Stimulated activated CD4-positive, alpha-beta T cell treated with anti-CD3 and anti-CD28 coated beads, Interleukin-4, amount 100 ng/mL, for 24 hours (primary cell): ENCODE results near the gene RAB24.

Experiments used
- DNase-seq: peaks from one replicate; pipeline ENCODE4 v3.0.0-alpha.2; 2020

RAB24 gene

DNA sequence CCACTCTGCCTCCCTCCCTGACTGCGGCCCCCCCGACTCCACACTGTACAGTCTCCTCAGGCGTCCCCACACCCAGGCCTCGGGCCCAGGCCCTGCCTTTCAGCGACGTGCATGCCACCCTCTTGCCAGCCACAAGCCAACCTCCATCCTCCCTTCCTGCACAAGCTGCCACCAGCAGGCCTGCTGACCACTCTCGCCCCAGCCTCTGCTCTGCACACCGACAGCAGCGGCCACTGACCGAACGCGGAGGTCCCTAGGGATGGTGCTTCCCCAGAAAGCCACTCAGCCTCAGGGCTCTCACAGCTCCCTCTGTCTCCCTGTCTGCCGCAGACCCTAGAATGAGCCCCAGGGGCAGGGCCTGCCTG is 29.4 kb upstream of the RAB24 start:
- DNase-seq: no peak

DNA sequence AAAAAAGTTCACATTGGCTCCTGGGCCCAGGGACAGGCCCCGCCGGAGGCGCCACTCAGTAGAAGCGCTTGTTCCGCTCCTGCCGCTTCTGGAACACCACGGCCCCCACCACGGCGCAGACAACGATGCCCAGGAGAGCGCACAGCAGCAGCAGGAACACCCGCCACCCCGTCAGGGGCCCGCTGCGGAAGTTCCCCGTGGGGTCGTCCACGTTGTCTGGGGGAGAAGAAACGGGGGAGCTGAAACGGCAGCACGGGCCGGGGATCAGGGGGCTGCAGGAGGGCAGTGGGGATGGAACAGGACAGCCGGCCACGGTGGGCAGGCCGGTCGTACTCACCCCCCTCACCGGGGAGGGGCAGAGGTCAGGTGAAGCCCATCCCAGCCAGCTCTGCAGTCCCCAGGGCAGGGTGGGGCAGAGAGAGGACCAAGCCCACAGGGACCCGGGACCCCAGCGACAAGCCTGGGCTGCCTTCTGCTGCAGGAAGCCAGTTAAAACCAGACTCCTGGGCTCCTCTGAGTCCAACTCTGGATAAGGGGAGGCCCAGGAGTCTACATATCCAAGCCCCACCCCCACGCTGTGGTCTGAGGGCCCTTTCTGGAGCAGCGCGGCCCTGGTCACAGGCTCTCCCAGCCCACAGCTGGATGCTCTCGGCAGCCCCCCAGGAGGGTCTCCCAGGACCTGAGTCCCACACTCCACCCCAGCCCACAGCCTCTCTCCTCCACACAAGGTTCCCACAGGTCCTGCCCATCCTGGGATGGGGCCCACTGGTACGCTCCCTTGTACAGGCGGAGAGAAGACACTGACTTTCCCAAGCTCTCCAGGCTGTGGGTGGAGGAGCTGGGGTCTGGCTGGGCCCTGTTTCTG is 28.7 kb upstream of the RAB24 start:
- DNase-seq: no peak

DNA sequence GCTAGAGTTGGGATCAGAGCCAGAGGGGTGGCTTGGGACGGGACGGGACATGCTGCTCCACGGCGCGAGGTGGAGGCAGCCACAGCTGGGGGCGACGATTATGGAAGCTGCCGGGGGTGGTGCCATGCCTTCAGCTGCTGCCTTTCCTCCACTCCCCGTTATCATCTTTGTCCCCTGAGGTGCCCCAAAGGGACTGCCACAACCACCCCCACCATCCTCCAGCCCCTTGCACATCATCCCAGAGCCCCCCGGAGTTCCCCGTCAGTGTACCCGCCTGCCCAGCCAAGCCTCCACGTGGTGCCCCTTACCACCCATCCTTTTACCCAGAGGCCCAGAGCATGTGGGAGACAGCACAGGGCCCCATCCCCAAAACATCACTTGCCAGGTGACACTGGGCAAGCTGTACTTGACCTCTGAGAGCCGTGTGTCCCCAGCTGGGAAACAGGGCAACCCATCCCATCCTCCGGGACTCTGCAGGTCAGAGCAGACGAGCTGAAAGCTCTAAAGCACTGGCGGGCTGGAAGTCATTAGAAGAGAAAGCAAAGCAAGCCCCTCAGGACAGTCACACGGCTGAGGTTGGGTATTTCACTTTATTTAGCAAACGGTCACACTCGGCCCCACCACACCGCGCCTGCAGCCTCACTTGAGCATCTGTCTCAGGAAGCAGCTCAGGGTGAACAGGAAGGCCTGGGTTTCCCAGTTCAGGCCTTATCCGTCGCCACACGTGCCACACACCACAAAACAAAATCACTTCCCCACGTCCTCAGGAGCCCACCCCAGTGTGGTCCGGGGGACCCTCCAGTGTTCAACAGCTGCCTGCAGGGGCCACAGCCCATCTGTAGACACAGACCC is 27.7 kb upstream of the RAB24 start:
- DNase-seq: no peak

DNA sequence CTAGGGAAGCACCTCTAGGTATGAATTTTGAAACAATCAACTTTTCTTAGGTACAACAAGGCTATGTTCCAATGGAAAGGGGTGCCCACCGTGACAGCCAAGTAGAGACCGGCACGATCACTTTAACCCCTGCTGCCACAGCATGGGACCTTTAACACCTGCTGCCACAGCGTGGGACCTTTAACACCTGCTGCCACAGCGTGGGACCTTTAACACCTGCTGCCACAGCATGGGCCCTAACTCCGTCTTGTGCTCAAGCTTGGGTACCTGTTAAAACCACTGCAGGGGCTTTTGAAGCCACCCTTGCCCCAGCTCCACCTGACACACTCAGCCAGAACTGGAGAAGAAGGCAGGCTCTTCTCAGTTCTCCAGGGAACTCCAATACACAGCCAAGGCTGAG is 26.4 kb upstream of the RAB24 start:
- no peak for DNase-seq

GRCh38 chr5:177328545-177329231 is 25.2 kb upstream of the RAB24 start:
- DNase-seq: no peak

- DNase-seq: no peak
Measured at GRCh38 chr5:177327539-177328522, 24.3 kb upstream of the RAB24 start.

GRCh38 chr5:177325868-177326381 is 22.4 kb upstream of the RAB24 start:
- no peak for DNase-seq

DNA sequence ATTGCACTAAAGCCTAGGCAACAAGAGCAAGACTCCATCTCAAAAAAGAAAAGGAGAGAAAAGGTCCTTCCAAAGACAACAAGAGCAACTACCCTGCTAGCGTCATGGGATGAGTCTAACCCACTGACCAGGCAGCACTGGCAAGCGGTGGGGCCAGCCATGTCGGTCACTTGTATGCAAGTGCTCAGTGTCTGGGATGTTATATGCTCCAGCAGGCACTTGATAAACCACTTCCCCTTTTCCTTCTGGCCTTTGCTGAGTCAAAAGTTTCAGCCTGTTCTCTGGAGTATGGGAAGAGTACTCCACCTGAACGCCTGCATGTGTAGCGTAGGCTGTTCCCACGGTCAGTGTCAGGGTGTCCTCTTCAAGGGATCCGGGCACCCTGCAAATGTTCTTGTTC is 17.4 kb upstream of the RAB24 start:
- DNase-seq: no peak

DNA sequence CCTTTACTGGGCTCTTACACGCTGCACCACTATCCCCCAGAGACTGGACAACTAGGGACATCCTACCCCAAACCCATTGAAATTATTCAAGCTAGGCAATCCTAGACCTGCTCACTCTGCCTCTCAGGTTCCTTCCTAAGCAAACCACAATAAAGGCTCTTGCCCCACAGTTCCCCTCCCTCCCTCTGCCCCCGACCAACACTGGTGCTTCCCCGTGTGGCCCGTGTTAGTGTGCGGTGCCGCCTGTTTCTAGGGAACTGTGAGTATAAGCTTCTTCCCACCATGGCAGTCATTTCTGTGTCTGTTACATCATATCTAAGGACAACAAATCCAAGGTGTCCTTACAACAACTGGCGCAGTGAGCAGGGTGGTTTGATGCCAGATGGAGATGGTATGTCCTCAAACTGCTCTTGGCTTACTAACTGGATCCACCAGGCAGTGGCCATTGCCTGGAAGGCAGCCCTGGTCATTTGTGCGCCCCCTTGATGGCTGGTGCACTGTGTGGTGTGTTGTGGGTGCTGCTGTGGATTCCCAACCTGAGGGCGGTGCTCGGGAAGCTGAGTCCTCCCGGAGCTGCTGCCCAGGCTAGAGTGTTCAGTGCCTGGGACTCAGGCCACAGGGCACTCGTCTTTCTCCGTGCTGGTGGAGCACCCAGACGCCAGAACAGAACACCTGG is 16.5 kb upstream of the RAB24 start:
- DNase-seq: no peak

- peak; percentile 81 for DNase-seq
Measured at GRCh38 chr5:177317959-177318377, 14.4 kb upstream of the RAB24 start.

GRCh38 chr5:177316005-177316404 is 12.5 kb upstream of the RAB24 start:
- no peak for DNase-seq

- no peak for DNase-seq
Measured at GRCh38 chr5:177315411-177315810, 11.9 kb upstream of the RAB24 start.

GRCh38 chr5:177314376-177315342 is 11.1 kb upstream of the RAB24 start:
- DNase-seq: no peak

GRCh38 chr5:177313561-177314259 is 10.2 kb upstream of the RAB24 start:
- no peak for DNase-seq

DNA sequence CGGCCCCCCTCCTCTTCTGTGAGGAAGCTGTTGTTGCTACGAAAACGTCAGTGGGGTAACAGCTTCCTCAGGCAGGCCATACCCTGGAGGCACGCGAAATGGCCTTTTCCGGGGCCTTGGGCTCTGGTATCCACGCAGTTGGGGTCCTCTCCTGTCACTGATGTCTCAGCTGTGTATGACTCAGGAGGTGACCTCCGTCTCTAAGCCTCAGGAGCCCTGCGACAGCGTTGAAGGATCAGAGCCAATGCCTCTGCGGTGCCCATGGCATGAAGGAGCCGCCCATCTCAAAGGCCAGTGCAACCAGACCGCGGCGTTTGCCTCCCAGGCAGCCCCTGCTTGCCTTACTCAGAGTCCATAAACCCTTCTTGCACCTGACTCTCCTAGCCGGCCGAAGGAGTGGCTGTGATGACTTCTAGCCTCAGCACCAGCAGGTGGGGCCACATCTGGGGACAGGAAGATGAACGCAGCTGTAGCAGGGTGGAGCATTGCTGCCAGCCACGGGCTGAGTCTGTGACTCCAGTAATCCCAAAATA is 9.2 kb upstream of the RAB24 start:
- no peak for DNase-seq

DNA sequence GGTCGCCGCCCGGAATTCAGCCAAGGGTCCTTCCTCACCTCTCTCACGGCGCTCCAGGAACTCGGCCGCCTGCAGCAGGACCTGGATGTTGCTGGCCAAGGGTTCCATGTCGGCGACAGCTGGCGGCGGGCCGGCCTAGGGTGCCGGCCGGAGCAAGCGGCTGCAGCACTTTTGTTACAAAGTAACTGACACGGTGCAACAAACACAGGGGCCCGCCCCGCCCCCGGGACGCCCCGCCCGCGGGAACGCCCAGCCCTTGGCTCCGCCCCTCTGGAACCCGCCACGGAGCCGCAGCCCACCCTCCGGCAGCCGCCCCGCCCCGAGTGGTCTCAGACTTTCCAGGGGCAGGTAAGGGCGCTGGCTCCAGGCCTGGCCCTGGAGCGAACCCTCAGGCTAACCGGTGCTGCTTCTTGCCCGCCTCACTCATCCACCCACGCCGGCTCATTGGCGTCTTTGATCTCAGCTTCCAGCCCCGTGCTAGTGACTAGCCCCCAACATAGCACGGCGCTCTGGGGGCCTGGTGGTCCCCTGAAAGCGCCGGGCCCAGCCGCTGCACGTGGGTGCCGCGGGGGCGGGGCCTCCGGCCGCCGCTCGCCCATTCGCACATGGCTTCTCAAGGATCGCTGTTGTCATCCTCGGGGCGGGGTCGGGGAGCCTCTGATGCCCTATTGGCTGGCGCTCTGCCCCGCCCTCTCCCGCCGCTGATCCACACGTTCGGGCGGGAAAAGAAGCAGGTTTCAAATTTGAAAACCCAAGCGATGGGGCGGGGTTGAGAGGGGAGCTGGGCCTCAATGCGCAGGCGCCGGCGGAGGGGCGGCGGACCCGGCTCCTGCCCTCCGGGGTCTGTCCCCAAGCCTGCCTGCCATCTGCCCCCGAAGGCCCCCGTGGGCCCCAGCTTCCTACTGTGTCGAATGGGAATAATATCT is 8.5 kb upstream of the RAB24 start, which contains the start of gene MXD3:
MXD3 (minus strand) TSS at position 176 of the 926 bp plus-strand sequence; CDS start at position 108, 68 bp downstream.
- peak; percentile 97 for DNase-seq

DNA sequence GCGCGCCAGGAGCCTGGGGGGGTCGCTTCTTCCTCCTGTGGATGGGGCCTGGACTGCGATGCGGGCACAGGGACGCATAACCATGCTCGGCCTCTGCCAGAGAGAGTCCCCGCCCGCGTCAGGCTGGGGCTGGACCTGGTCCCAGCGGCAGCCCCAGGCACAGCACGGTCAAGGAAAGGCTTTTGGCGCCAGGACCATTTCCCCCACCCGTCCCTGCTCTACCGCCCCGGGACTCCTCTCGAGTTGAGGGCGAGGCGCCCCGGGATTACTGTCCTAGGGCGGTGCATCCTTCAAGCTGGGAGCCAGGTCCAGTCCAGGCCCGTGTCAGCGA is 7.8 kb upstream of the RAB24 start:
- no peak for DNase-seq
